Testis (tissue), 3 donors: Measurements from ENCODE around the gene FABP1. TPM values are rescaled to one million over a fixed set of nuclear protein-coding genes. Genes with fewer than 3 reads are reported as not detected.

Experiments used
- DNase-seq: peaks from one replicate; pipeline ENCODE4 v3.0.0-alpha.2; 2019
- H3K27ac ChIP-seq, 2 donors: fragments of 200-600 bp; sonication (generic); one replicate each; pipeline ENCODE4 v1.5.1; 2019
- H3K27me3 ChIP-seq: fragments of 200-600 bp; sonication (generic); one replicate; pipeline ENCODE4 v1.5.1; 2019
- H3K36me3 ChIP-seq: fragments of 200-600 bp; sonication (generic); one replicate; pipeline ENCODE4 v1.5.1; 2017; ENCODE audit warnings: low read depth; ENCODE audit errors: missing control alignments
- H3K4me1 ChIP-seq: fragments of 200-600 bp; sonication (generic); one replicate; pipeline ENCODE4 v1.5.1; 2019
- H3K4me3 ChIP-seq, 2 donors: fragments of 200-600 bp; sonication (generic); one replicate each; pipeline ENCODE4 v1.5.1; 2017 to 2019
- H3K9me3 ChIP-seq: fragments of 200-600 bp; sonication (generic); one replicate; pipeline ENCODE4 v1.5.1; 2017
- POLR2A ChIP-seq: fragments of 450-650 bp; IDR thresholded peaks from one replicate; pipeline ENCODE4 v1.6.1; 2017; ENCODE audit warnings: antibody characterized with exemption, mild to moderate bottlenecking, moderate library complexity
- WGBS, 2 donors: methylation state at CpG; one replicate each; pipeline ENCODE4 v1.1.5; 2018; 5-methylcytosine and 5-hydroxymethylcytosine counted together
- intact Hi-C: fragments of 100-400 bp; cut with DNase I; formaldehyde crosslinking; loops from one replicate; pipeline ENCODE4 v1.15.1; 2023; ENCODE audit warnings: low total_unique reads
- polyA plus RNA-seq: library from polyadenylated mRNA; stranded (reverse); fragments of 350-450 nt; fragmentation: Illumina TruSeq; extraction: RNeasy Lipid Tissue Mini Kit (QIAGEN cat#74804); gene quantifications from one replicate; pipeline ENCODE4 v1.2.3, GENCODE V29; 2014; ENCODE audit warnings: low read depth, low replicate concordance; ENCODE audit not compliant: insufficient read depth
- total RNA-seq, 2 donors: library from RNA; depleted of rRNA; stranded (reverse); fragments of >200 nt; gene quantifications; one replicate each; pipeline ENCODE4 v1.2.3, GENCODE V29; 2016
- TF ChIP-seq, protein P1 (sequence below), 3 experiments: fragments of 450-650 bp in 2 of 3; fragments of 200-600 bp in 1 of 3; sonication (generic) in 1 of 3; IDR thresholded peaks; one replicate each; pipeline ENCODE4 v1.5.1; 2016 to 2019; ENCODE audit warnings: antibody characterized with exemption in 3 of 3, mild to moderate bottlenecking in 2 of 3, moderate library complexity in 1 of 3

The FABP1 gene
- total and polyA plus RNA-seq, 3 donors from 2014 or later = 0.99 to 4.9 TPM; not detected in 1

- H3K27ac ChIP-seq = no peak overlapping the region
- no peak for DNase-seq
- H3K9me3 ChIP-seq = no peaks in the 10 kb centered on the region
- no peak overlapping the region for H3K4me3 ChIP-seq
- no peaks in the 10 kb centered on the region for H3K4me1 ChIP-seq
- H3K36me3 ChIP-seq = no peaks in the 10 kb centered on the region
- TF ChIP-seq, protein P1, sequence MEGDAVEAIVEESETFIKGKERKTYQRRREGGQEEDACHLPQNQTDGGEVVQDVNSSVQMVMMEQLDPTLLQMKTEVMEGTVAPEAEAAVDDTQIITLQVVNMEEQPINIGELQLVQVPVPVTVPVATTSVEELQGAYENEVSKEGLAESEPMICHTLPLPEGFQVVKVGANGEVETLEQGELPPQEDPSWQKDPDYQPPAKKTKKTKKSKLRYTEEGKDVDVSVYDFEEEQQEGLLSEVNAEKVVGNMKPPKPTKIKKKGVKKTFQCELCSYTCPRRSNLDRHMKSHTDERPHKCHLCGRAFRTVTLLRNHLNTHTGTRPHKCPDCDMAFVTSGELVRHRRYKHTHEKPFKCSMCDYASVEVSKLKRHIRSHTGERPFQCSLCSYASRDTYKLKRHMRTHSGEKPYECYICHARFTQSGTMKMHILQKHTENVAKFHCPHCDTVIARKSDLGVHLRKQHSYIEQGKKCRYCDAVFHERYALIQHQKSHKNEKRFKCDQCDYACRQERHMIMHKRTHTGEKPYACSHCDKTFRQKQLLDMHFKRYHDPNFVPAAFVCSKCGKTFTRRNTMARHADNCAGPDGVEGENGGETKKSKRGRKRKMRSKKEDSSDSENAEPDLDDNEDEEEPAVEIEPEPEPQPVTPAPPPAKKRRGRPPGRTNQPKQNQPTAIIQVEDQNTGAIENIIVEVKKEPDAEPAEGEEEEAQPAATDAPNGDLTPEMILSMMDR (IDR thresholded peaks at IDR 0.05) = no peak
- 51 to 72% methylated on average over 5 of the region's 5 CpGs for WGBS, 2 donors
- intact Hi-C loops = no loop called here
- no peaks in the 10 kb centered on the region for H3K27me3 ChIP-seq
Observed at GRCh38 chr2:88114889-88115288, 13.0 kb downstream of the FABP1 start.

GRCh38 chr2:88113069-88113468, 14.8 kb downstream of the FABP1 start:
- Histone ChIP-seq H3K36me3 (no peaks in the 10 kb centered on the region), H3K27me3 (no peaks in the 10 kb centered on the region), H3K9me3 (no peaks in the 10 kb centered on the region), H3K4me1 (no peaks in the 10 kb centered on the region), H3K27ac (no peak overlapping the region), H3K4me3 (no peak overlapping the region)
- no peak for TF ChIP-seq POLR2A
- TF ChIP-seq, protein P1 (IDR thresholded peaks at IDR 0.05) = no peak
- WGBS, 2 donors = 71 to 86% methylated on average over 2 of the region's 2 CpGs
- intact Hi-C loops = no loop called here
- no peak for DNase-seq

DNA sequence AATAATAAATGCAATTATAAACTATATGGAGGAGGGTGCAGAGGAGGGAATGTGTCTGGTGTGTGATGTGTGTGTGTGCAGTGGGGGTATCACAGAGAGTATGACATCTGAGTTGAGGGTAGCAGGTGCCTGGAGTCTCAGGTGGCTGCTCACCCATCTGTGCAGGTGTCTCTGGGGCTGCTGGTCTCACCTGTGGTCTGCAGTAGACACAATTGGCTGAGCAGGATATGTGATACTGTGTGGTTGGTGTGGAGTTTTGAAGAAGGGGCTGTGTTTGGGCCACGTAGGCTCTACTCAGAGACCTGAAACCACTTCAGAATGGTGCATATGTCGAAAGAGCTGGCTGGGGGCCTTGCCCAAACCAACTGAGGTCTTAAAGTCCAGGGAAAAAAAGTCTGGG, 17.0 kb downstream of the FABP1 start:
- no peak overlapping the region for H3K4me3 ChIP-seq
- intact Hi-C loops = no loop called here
- no peaks in the 10 kb centered on the region for H3K9me3 ChIP-seq
- H3K4me1 ChIP-seq = no peaks in the 10 kb centered on the region
- no peak for DNase-seq
- H3K36me3 ChIP-seq = no peaks in the 10 kb centered on the region
- WGBS, 2 donors = 81 to 90% methylated on average over 2 of the region's 2 CpGs
- H3K27me3 ChIP-seq = no peaks in the 10 kb centered on the region
- no peak overlapping the region for H3K27ac ChIP-seq
- TF ChIP-seq, protein P1 (IDR thresholded peaks at IDR 0.05) = no peak
- TF ChIP-seq POLR2A = no peak

GRCh38 chr2:88108796-88109195, 19.1 kb downstream of the FABP1 start:
- Histone ChIP-seq H3K9me3 (no peaks in the 10 kb centered on the region), H3K36me3 (no peaks in the 10 kb centered on the region), H3K4me3 (no peak overlapping the region), H3K4me1 (no peaks in the 10 kb centered on the region), H3K27me3 (no peaks in the 10 kb centered on the region), H3K27ac (no peak overlapping the region)
- no peak for TF ChIP-seq POLR2A
- TF ChIP-seq, protein P1 (IDR thresholded peaks at IDR 0.05) = no peak
- no peak for DNase-seq
- intact Hi-C loops = no loop called here
- WGBS, 2 donors = 68 to 74% methylated on average over 4 of the region's 4 CpGs

DNA sequence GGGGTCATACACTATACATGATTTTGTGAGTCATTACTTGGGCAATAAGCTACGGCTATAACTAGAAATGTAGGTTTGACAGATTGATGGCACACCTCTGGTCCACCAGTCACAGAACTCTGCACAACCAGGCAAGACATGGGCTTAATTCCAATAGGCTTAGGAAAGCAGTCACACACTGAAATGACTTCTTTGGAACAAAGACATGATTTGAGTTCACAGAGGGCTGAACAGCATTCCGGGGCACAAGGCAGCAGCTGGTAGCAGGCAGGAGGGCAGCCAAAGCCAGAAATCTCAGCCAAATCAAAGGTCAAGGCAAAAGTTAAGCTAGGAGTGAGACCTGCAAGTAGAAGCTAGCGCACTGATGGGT, 27.4 kb downstream of the FABP1 start:
- Histone ChIP-seq H3K4me1 (no peaks in the 10 kb centered on the region), H3K4me3 (no peak overlapping the region), H3K36me3 (no peaks in the 10 kb centered on the region), H3K27me3 (no peaks in the 10 kb centered on the region), H3K9me3 (no peaks in the 10 kb centered on the region), H3K27ac (no peak overlapping the region)
- intact Hi-C loops = no loop called here
- TF ChIP-seq, protein P1 (IDR thresholded peaks at IDR 0.05) = no peak
- no peak for TF ChIP-seq POLR2A
- 63 to 83% methylated on average over 3 of the region's 3 CpGs for WGBS, 2 donors
- DNase-seq = no peak
